Testis (tissue), 2 donors: ENCODE data around the gene CNFN.

Experiments used
- CTCF ChIP-seq, 3 experiments: fragments of 450-650 bp in 2 of 3; fragments of 200-600 bp in 1 of 3; sonication (generic) in 1 of 3; IDR thresholded peaks; one replicate each; pipeline ENCODE4 v1.5.1; 2016 to 2019; ENCODE audit warnings: antibody characterized with exemption in 3 of 3, mild to moderate bottlenecking in 2 of 3, moderate library complexity in 1 of 3
- POLR2A ChIP-seq: fragments of 450-650 bp; IDR thresholded peaks from one replicate; pipeline ENCODE4 v1.6.1; 2017; ENCODE audit warnings: antibody characterized with exemption, mild to moderate bottlenecking, moderate library complexity

- TF ChIP-seq CTCF (IDR thresholded peaks at IDR 0.05) (no peak), POLR2A (no peak)
Measured at GRCh38 chr19:42366673-42367072, 23.4 kb downstream of the CNFN start.
